CD4-positive, CD25-positive, alpha-beta regulatory T cell (primary cell): ENCODE data around the gene DEF6. TPM values are rescaled to one million over a fixed set of nuclear protein-coding genes. Genes with fewer than 3 reads are reported as not detected.

Experiments used
- ATAC-seq, 2 donors: fragments of 150-1000 bp; cut with Tn5 transposase; one replicate each; pipeline ENCODE4 v1.10.0; 2021; ENCODE audit warnings: low read depth in 2 of 2, moderate number of reproducible peaks in 2 of 2, moderate library complexity in 1 of 2
- DNase-seq, 3 donors: peaks; one replicate each; pipeline versions ENCODE4 v3.0.0 to v3.0.0-alpha.2; 2012 to 2022; ENCODE audit warnings: mixed read lengths in 1 of 3
- H3K27ac ChIP-seq: one replicate; pipeline ENCODE4 v1.7.0; 2013; ENCODE audit warnings: mild to moderate bottlenecking, low read length; ENCODE audit not compliant: insufficient read depth, poor library complexity, severe bottlenecking
- H3K27me3 ChIP-seq: one replicate; pipeline ENCODE4 v1.7.0; 2013; ENCODE audit warnings: low read length; ENCODE audit not compliant: control insufficient read depth, insufficient read depth
- H3K36me3 ChIP-seq: one replicate; pipeline ENCODE4 v1.7.0; 2013; ENCODE audit warnings: mild to moderate bottlenecking, low read length, moderate library complexity; ENCODE audit not compliant: control insufficient read depth, insufficient read depth
- H3K4me1 ChIP-seq: 2 replicates; pipeline ENCODE4 v1.7.0; 2013; ENCODE audit warnings: mild to moderate bottlenecking, low read length; ENCODE audit not compliant: insufficient read depth, control insufficient read depth, poor library complexity, severe bottlenecking
- H3K4me3 ChIP-seq: one replicate; pipeline ENCODE4 v1.7.0; 2013; ENCODE audit warnings: low read depth, mild to moderate bottlenecking, low read length, moderate library complexity
- H3K9me3 ChIP-seq, 2 experiments: 1 replicate in 1 of 2; 2 replicates in 1 of 2; pipeline ENCODE4 v1.7.0; 2013; ENCODE audit warnings: low read length in 2 of 2, mild to moderate bottlenecking in 1 of 2, moderate library complexity in 1 of 2; ENCODE audit not compliant: control insufficient read depth in 2 of 2
- H3K27ac Mint-ChIP-seq, 3 donors: one replicate each; pipeline ENCODE4 v1.8.0; 2020 to 2022; ENCODE audit warnings: mild to moderate bottlenecking in 3 of 3, mixed read lengths in 3 of 3, moderate library complexity in 2 of 3
- H3K27me3 Mint-ChIP-seq: one replicate; pipeline ENCODE4 v1.8.0; 2022; ENCODE audit warnings: mild to moderate bottlenecking, mixed read lengths
- H3K36me3 Mint-ChIP-seq: one replicate; pipeline ENCODE4 v1.8.0; 2020; ENCODE audit warnings: mixed read lengths
- H3K4me1 Mint-ChIP-seq, 4 donors: one replicate each; pipeline ENCODE4 v1.8.0; 2020 to 2022; ENCODE audit warnings: mixed read lengths in 4 of 4, mild to moderate bottlenecking in 1 of 4
- H3K4me3 Mint-ChIP-seq, 4 donors: one replicate each; pipeline ENCODE4 v1.8.0; 2020 to 2022; ENCODE audit warnings: mild to moderate bottlenecking in 4 of 4, mixed read lengths in 4 of 4, moderate library complexity in 3 of 4
- H3K9me3 Mint-ChIP-seq, 7 donors: one replicate each; pipeline ENCODE4 v1.8.0; 2020 to 2022; ENCODE audit warnings: mixed read lengths in 7 of 7, mild to moderate bottlenecking in 3 of 7, moderate library complexity in 2 of 7
- polyA plus RNA-seq, 4 donors: library from polyadenylated mRNA; unstranded; fragments of 300-500 nt; fragmentation: Illumina TruSeq; gene quantifications; one replicate each; pipeline ENCODE4 v1.2.3, GENCODE V29; 2021
- total RNA-seq: library from RNA; stranded (reverse); gene quantifications from one replicate; pipeline ENCODE4 v1.2.3, GENCODE V29; 2022

Gene DEF6
- total and polyA plus RNA-seq, 5 donors from 2014 or later, result 134 to 247 (median 141) TPM

- Mint-ChIP-seq H3K9me3 (no peaks in the 10 kb centered on the region), H3K36me3 (peaks cover 17% of the 10 kb centered on the region), H3K4me1 (peaks cover 4 to 54% (median 39%) of the 10 kb centered on the region in 4 donors)
Observed at GRCh38 chr6:35342258-35343091, 44.9 kb downstream of the DEF6 start, which contains the start of gene PPARD. PPARD (plus strand) TSS chr6:35342558; CDS start chr6:35411088, 68,530 bp downstream.

GRCh38 chr6:35343092-35343834, 45.6 kb downstream of the DEF6 start:
- H3K27me3 Mint-ChIP-seq, result no peaks in the 10 kb centered on the region
- peaks cover 20% of the 10 kb centered on the region for H3K36me3 Mint-ChIP-seq
- Histone ChIP-seq H3K4me3 (peak overlapping the region; percentile 88), H3K27me3 (no peaks in the 10 kb centered on the region), H3K9me3 (no peaks in the 10 kb centered on the region), H3K4me1 (peaks cover 57% of the 10 kb centered on the region), H3K36me3 (peaks cover 10% of the 10 kb centered on the region), H3K27ac (peak overlapping the region; percentile 89)
- H3K4me1 Mint-ChIP-seq, result peaks cover 4 to 58% (median 40%) of the 10 kb centered on the region in 4 donors
- H3K9me3 Mint-ChIP-seq, result no peaks in the 10 kb centered on the region
- peak in 2 of 3 donors; percentile 21 to 30 for DNase-seq
- peak overlapping the region; percentile 92 to 98 (median 97) for H3K4me3 Mint-ChIP-seq
- no peak for ATAC-seq
- H3K27ac Mint-ChIP-seq, result peak overlapping the region; percentile 92 to 94 (median 93)

More at GRCh38 chr6:35342258-35343091, 44.9 kb downstream of the DEF6 start, which contains the start of gene PPARD:
- H3K9me3 ChIP-seq, result no peaks in the 10 kb centered on the region
- peak within 1 kb of the TSS; percentile 88 for H3K4me3 ChIP-seq
- peak within 1 kb of the TSS; percentile 89 for H3K27ac ChIP-seq
- ATAC-seq (peak; percentile 98 to 99), DNase-seq (peak; percentile 94 to 97 (median 95))
- Mint-ChIP-seq H3K27me3 (no peaks in the 10 kb centered on the region), H3K27ac (peak within 1 kb of the TSS; percentile 92 to 95 (median 93)), H3K4me3 (peak within 1 kb of the TSS; percentile 92 to 98 (median 97))
- no peaks in the 10 kb centered on the region for H3K27me3 ChIP-seq
- H3K4me1 ChIP-seq, result peaks cover 49% of the 10 kb centered on the region
- H3K36me3 ChIP-seq, result peaks cover 10% of the 10 kb centered on the region

GRCh38 chr6:35343835-35344550, 46.4 kb downstream of the DEF6 start:
- no peak for DNase-seq
- Mint-ChIP-seq H3K4me3 (peak overlapping the region; percentile 92 to 98 (median 97)), H3K36me3 (peaks cover 25% of the 10 kb centered on the region), H3K27me3 (no peaks in the 10 kb centered on the region), H3K4me1 (peaks cover 4 to 65% (median 45%) of the 10 kb centered on the region in 4 donors), H3K9me3 (no peaks in the 10 kb centered on the region), H3K27ac (peak overlapping the region; percentile 92 to 94 (median 93))
- ATAC-seq, result no peak
- Histone ChIP-seq H3K36me3 (peaks cover 10% of the 10 kb centered on the region), H3K4me3 (peak overlapping the region; percentile 88), H3K9me3 (no peaks in the 10 kb centered on the region), H3K27me3 (no peaks in the 10 kb centered on the region), H3K27ac (peak overlapping the region; percentile 89), H3K4me1 (peaks cover 64% of the 10 kb centered on the region)

GRCh38 chr6:35351422-35351821, 53.8 kb downstream of the DEF6 start:
- peaks cover 32% of the 10 kb centered on the region for H3K4me1 ChIP-seq
- Mint-ChIP-seq H3K4me1 (peaks cover 12 to 71% (median 42%) of the 10 kb centered on the region in 4 donors), H3K27me3 (no peaks in the 10 kb centered on the region), H3K27ac (peak overlapping the region in 1 of 3 donors; percentile 49), H3K9me3 (no peaks in the 10 kb centered on the region), H3K4me3 (peak overlapping the region in 2 of 4 donors; percentile 33), H3K36me3 (peaks cover 43% of the 10 kb centered on the region)
- no peaks in the 10 kb centered on the region for H3K27me3 ChIP-seq
- H3K36me3 ChIP-seq, result peaks cover 42% of the 10 kb centered on the region
- H3K9me3 ChIP-seq, result no peaks in the 10 kb centered on the region
- ATAC-seq, result no peak
- no peak for DNase-seq
- no peak overlapping the region for H3K4me3 ChIP-seq
- no peak overlapping the region for H3K27ac ChIP-seq

- Mint-ChIP-seq H3K9me3 (no peaks in the 10 kb centered on the region), H3K36me3 (peaks cover 50% of the 10 kb centered on the region), H3K27ac (peak overlapping the region; percentile 26 to 78 (median 49)), H3K4me3 (peak overlapping the region in 1 of 4 donors; percentile 5), H3K4me1 (peaks cover 18 to 60% (median 39%) of the 10 kb centered on the region in 4 donors), H3K27me3 (no peaks in the 10 kb centered on the region)
- ATAC-seq (no peak), DNase-seq (no peak)
- no peak overlapping the region for H3K27ac ChIP-seq
- H3K9me3 ChIP-seq, result no peaks in the 10 kb centered on the region
- H3K36me3 ChIP-seq, result peaks cover 47% of the 10 kb centered on the region
- H3K4me3 ChIP-seq, result no peak overlapping the region
- peaks cover 20% of the 10 kb centered on the region for H3K4me1 ChIP-seq
- H3K27me3 ChIP-seq, result no peaks in the 10 kb centered on the region
Observed at GRCh38 chr6:35352735-35353134, 55.1 kb downstream of the DEF6 start.

GRCh38 chr6:35354361-35355135, 56.9 kb downstream of the DEF6 start:
- ATAC-seq (no peak), DNase-seq (no peak)
- H3K4me3 ChIP-seq, result no peak overlapping the region
- Mint-ChIP-seq H3K27ac (peak overlapping the region in 1 of 3 donors; percentile 44), H3K36me3 (peaks cover 55% of the 10 kb centered on the region), H3K4me1 (peaks cover 26 to 58% (median 41%) of the 10 kb centered on the region in 4 donors), H3K27me3 (no peaks in the 10 kb centered on the region), H3K4me3 (no peak overlapping the region), H3K9me3 (no peaks in the 10 kb centered on the region)
- H3K36me3 ChIP-seq, result peaks cover 51% of the 10 kb centered on the region
- no peak overlapping the region for H3K27ac ChIP-seq
- H3K4me1 ChIP-seq, result peaks cover 2% of the 10 kb centered on the region
- no peaks in the 10 kb centered on the region for H3K9me3 ChIP-seq
- no peaks in the 10 kb centered on the region for H3K27me3 ChIP-seq
